Hepatocyte (in vitro differentiated cells): ENCODE results near the gene ZBTB8B.
"Not testable (repeated sequence)": the region's sequence is repeated elsewhere in the genome, so short reads cannot be mapped to it uniquely, and the experiment has no call there.

ENCODE experiments used
- EZH2 ChIP-seq: fragments of 200-600 bp; sonication (generic); IDR thresholded peaks from 2 replicates; pipeline ENCODE4 v1.6.1; 2016; ENCODE audit warnings: antibody characterized with exemption, mild to moderate bottlenecking, borderline replicate concordance
- EZH2phosphoT487 ChIP-seq: fragments of 200-600 bp; sonication (generic); IDR thresholded peaks from one replicate; pipeline ENCODE4 v1.6.1; 2018; ENCODE audit warnings: antibody characterized with exemption, mild to moderate bottlenecking, low read depth, moderate library complexity; ENCODE audit not compliant: unreplicated experiment, severe bottlenecking
- TF ChIP-seq, protein P1 (sequence below): fragments of 200-600 bp; sonication (generic); IDR thresholded peaks from 2 replicates; pipeline ENCODE4 v1.5.1; 2016; ENCODE audit warnings: antibody characterized with exemption, mild to moderate bottlenecking; ENCODE audit not compliant: poor library complexity

DNA sequence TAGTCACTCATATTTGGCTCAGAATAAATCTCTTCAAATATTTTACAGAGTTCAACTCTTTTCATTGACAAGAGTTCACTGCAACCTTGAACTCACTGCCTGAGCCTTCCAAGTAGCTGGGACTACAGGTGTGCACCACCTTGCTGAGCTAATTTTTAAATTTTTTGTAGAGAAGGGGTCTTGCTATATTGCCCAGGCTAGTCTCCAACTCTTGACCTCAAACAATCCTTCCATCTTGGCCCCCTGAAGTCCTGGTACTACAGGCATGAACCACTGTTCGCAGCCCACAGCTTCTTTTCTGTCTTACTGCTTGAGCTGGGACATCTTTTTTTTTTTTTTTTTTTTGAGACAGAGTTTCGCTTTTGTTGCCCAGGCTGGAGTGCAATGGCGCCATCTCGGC, 26.1 kb upstream of the ZBTB8B start:
- not testable (repeated sequence) for TF ChIP-seq EZH2, EZH2phosphoT487
- TF ChIP-seq, protein P1, sequence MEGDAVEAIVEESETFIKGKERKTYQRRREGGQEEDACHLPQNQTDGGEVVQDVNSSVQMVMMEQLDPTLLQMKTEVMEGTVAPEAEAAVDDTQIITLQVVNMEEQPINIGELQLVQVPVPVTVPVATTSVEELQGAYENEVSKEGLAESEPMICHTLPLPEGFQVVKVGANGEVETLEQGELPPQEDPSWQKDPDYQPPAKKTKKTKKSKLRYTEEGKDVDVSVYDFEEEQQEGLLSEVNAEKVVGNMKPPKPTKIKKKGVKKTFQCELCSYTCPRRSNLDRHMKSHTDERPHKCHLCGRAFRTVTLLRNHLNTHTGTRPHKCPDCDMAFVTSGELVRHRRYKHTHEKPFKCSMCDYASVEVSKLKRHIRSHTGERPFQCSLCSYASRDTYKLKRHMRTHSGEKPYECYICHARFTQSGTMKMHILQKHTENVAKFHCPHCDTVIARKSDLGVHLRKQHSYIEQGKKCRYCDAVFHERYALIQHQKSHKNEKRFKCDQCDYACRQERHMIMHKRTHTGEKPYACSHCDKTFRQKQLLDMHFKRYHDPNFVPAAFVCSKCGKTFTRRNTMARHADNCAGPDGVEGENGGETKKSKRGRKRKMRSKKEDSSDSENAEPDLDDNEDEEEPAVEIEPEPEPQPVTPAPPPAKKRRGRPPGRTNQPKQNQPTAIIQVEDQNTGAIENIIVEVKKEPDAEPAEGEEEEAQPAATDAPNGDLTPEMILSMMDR: not testable (repeated sequence)
